Sigmoid colon (tissue), 7 donors: Measurements from ENCODE around the gene ATP10A. TPM values are rescaled to one million over a fixed set of nuclear protein-coding genes. Genes with fewer than 3 reads are reported as not detected.

Source experiments
- DNase-seq: peaks from one replicate; pipeline ENCODE4 v3.0.0-alpha.2; 2019
- H3K27ac ChIP-seq, 4 donors: fragments of 200-600 bp; sonication (generic); one replicate each; pipeline ENCODE4 v1.5.1; 2016 to 2019; ENCODE audit warnings: mild to moderate bottlenecking in 1 of 4
- H3K27me3 ChIP-seq, 3 donors: fragments of 200-600 bp; sonication (generic); one replicate each; pipeline ENCODE4 v1.5.1; 2019; ENCODE audit warnings: mild to moderate bottlenecking in 1 of 3
- H3K36me3 ChIP-seq, 4 donors: fragments of 200-600 bp; sonication (generic); one replicate each; pipeline ENCODE4 v1.5.1; 2016 to 2019
- H3K4me1 ChIP-seq, 4 donors: fragments of 200-600 bp; sonication (generic); one replicate each; pipeline ENCODE4 v1.5.1; 2017 to 2019
- H3K4me3 ChIP-seq, 4 donors: fragments of 200-600 bp; sonication (generic); one replicate each; pipeline ENCODE4 v1.5.1; 2017 to 2019; ENCODE audit warnings: mild to moderate bottlenecking in 2 of 4, moderate library complexity in 1 of 4
- H3K9me3 ChIP-seq, 4 donors: fragments of 200-600 bp in 3 of 4; sonication (generic) in 3 of 4; one replicate each; pipeline versions ENCODE4 v1.5.1 to v1.6.1; 2013 to 2019
- CTCF ChIP-seq, 4 experiments: fragments of 450-650 bp in 3 of 4; fragments of 200-600 bp in 1 of 4; IDR thresholded peaks; one replicate each; pipeline ENCODE4 v1.5.1; 2016 to 2019; ENCODE audit warnings: antibody characterized with exemption in 4 of 4, mild to moderate bottlenecking in 3 of 4, moderate library complexity in 2 of 4
- EP300 ChIP-seq, 4 donors: sonication (generic); formaldehyde crosslinking; IDR thresholded peaks; one replicate each; pipeline ENCODE4 v1.6.1; 2017; ENCODE audit warnings: antibody characterized with exemption in 4 of 4
- POLR2A ChIP-seq, 2 donors: fragments of 450-650 bp; IDR thresholded peaks; one replicate each; pipeline ENCODE4 v1.6.1; 2016; ENCODE audit warnings: antibody characterized with exemption in 2 of 2, mild to moderate bottlenecking in 2 of 2, moderate library complexity in 2 of 2
- POLR2AphosphoS5 ChIP-seq, 4 donors: sonication (generic); formaldehyde crosslinking; IDR thresholded peaks; one replicate each; pipeline ENCODE4 v1.6.1; 2017; ENCODE audit warnings: antibody characterized with exemption in 4 of 4
- WGBS, 2 donors: extraction: QIAGEN DNeasy Blood & Tissue Kit; methylation state at CpG; one replicate each; pipeline ENCODE4 v1.1.7; 2013; 5-methylcytosine and 5-hydroxymethylcytosine counted together
- intact Hi-C: fragments of 100-400 bp; cut with DNase I; formaldehyde crosslinking; loops from one replicate; pipeline ENCODE4 v1.15.1; 2023
- polyA plus RNA-seq, 3 donors: library from polyadenylated mRNA; stranded (reverse); fragments of 200-250 nt; gene quantifications; one replicate each; pipeline ENCODE4 v1.2.3, GENCODE V29; 2013
- total RNA-seq, 4 donors: library from RNA; depleted of rRNA; stranded (reverse); fragments of >200 nt; gene quantifications; one replicate each; pipeline ENCODE4 v1.1.0, GENCODE V29; 2016
- donor health status: healthy with polysubstance abuse.
- donor health status: Bipolar disorder and iron deficiency.
- donor health status: healthy.

ATP10A gene
- total and polyA plus RNA-seq, 7 donors, result 0.23 to 7.7 (median 2.9) TPM

GRCh38 chr15:25801586-25802284, 61.4 kb downstream of the ATP10A start:
- DNase-seq, result no peak
- 82 to 83% methylated on average over 24 of the region's 24 CpGs for WGBS, 2 donors
- intact Hi-C loops, result no loop called here

GRCh38 chr15:25800761-25801515, 62.2 kb downstream of the ATP10A start:
- Histone ChIP-seq H3K4me1 (peaks cover 0 to 25% (median 14%) of the 10 kb centered on the region in 4 donors), H3K36me3 (no peaks in the 10 kb centered on the region), H3K27me3 (no peaks in the 10 kb centered on the region), H3K27ac (no peak overlapping the region), H3K9me3 (no peaks in the 10 kb centered on the region), H3K4me3 (no peak overlapping the region)
- no peak for DNase-seq
- 86 to 92% methylated on average over 10 of the region's 10 CpGs for WGBS, 2 donors
- intact Hi-C loops, result no loop called here
- no peak for TF ChIP-seq POLR2AphosphoS5 (IDR thresholded peaks at IDR 0.05)
- no peak for TF ChIP-seq EP300 (IDR thresholded peaks at IDR 0.05)
- TF ChIP-seq CTCF (IDR thresholded peaks at IDR 0.05), result no peak
- TF ChIP-seq POLR2A (IDR thresholded peaks at IDR 0.05), result no peak

More at GRCh38 chr15:25801586-25802284, 61.4 kb downstream of the ATP10A start:
- Histone ChIP-seq H3K4me3 (no peak overlapping the region), H3K27me3 (no peaks in the 10 kb centered on the region), H3K4me1 (peaks cover 0 to 21% (median 11%) of the 10 kb centered on the region in 4 donors), H3K9me3 (no peaks in the 10 kb centered on the region), H3K27ac (no peak overlapping the region), H3K36me3 (no peaks in the 10 kb centered on the region)
- TF ChIP-seq POLR2A (IDR thresholded peaks at IDR 0.05), result no peak

GRCh38 chr15:25799906-25800700, 63.0 kb downstream of the ATP10A start:
- no peaks in the 10 kb centered on the region for H3K36me3 ChIP-seq
- no peaks in the 10 kb centered on the region for H3K9me3 ChIP-seq
- no peak for DNase-seq
- H3K4me3 ChIP-seq, result no peak overlapping the region
- intact Hi-C loops, result no loop called here
- H3K4me1 ChIP-seq, result peaks cover 0 to 25% (median 14%) of the 10 kb centered on the region in 4 donors
- H3K27ac ChIP-seq, result no peak overlapping the region
- H3K27me3 ChIP-seq, result no peaks in the 10 kb centered on the region
- 61 to 72% methylated on average over 19 of the region's 19 CpGs for WGBS, 2 donors
- TF ChIP-seq POLR2A (IDR thresholded peaks at IDR 0.05), result no peak
- TF ChIP-seq EP300 (IDR thresholded peaks at IDR 0.05), result no peak
- no peak for TF ChIP-seq CTCF (IDR thresholded peaks at IDR 0.05)
- no peak for TF ChIP-seq POLR2AphosphoS5 (IDR thresholded peaks at IDR 0.05)

GRCh38 chr15:25797936-25798901, 64.9 kb downstream of the ATP10A start:
- no peak for DNase-seq
- TF ChIP-seq CTCF (IDR thresholded peaks at IDR 0.05) (no peak), EP300 (IDR thresholded peaks at IDR 0.05) (no peak), POLR2A (IDR thresholded peaks at IDR 0.05) (no peak), POLR2AphosphoS5 (IDR thresholded peaks at IDR 0.05) (no peak)
- intact Hi-C loops, result no loop called here
- WGBS, 2 donors, result 82 to 90% methylated on average over 25 of the region's 25 CpGs
- Histone ChIP-seq H3K4me3 (no peak overlapping the region), H3K27ac (peak overlapping the region in 3 of 4 donors; percentile 65 to 83 (median 66)), H3K27me3 (no peaks in the 10 kb centered on the region), H3K4me1 (peaks cover 0 to 25% (median 16%) of the 10 kb centered on the region in 4 donors), H3K9me3 (no peaks in the 10 kb centered on the region), H3K36me3 (no peaks in the 10 kb centered on the region)
